ENCODE data around the gene PGR. TPM values are rescaled to one million over a fixed set of nuclear protein-coding genes. Genes with fewer than 3 reads are reported as not detected.

The PGR gene
- total RNA-seq, 2 donors from 2014 or later, result not detected

- Histone ChIP-seq H3K9me3 (ENCODE audit: control insufficient read depth, low read length) (no peaks in the 10 kb centered on the region), H3K9ac (ENCODE audit: extremely low read depth, low read length, poor library complexity, severe bottlenecking) (no peak overlapping the region), H3K4me1 (ENCODE audit: control insufficient read depth, insufficient read depth, low read length) (no peaks in the 10 kb centered on the region), H3K27me3 (ENCODE audit: control insufficient read depth, insufficient read depth, low read length, poor library complexity, severe bottlenecking) (peaks cover 41% of the 10 kb centered on the region), H3K4me3 (ENCODE audit: low read length) (no peak overlapping the region), H3K27ac (ENCODE audit: low read depth, low read length) (no peak overlapping the region), H3K36me3 (ENCODE audit: control insufficient read depth, insufficient read depth, low read length) (no peaks in the 10 kb centered on the region)
- Mint-ChIP-seq H3K36me3 (ENCODE audit: low read depth) (no peaks in the 10 kb centered on the region), H3K27ac (no peak overlapping the region), H3K4me3 (no peak overlapping the region), H3K27me3 (ENCODE audit: insufficient read depth) (peaks cover 49% of the 10 kb centered on the region), H3K9me3 (no peaks in the 10 kb centered on the region), H3K4me1 (peaks cover 3% of the 10 kb centered on the region)
- WGBS, 2 experiments (ENCODE audit: insufficient coverage in 1 of 2, insufficient read length in 1 of 2), result no CpG with 5 or more reads among the region's 1 CpG
- DNase-seq, result no peak
- TF ChIP-seq CTCF (conservative IDR thresholded peaks at IDR 0.05), result no peak
These were observed 3.6 kb upstream of the PGR start for GRCh38 chr11:101133190-101133589.

- peak overlapping the region; percentile 60 for H3K4me3 Mint-ChIP-seq
- no peak overlapping the region for H3K9ac ChIP-seq (ENCODE audit: extremely low read depth, low read length, poor library complexity, severe bottlenecking)
These were observed 926 bp downstream of the PGR start for GRCh38 chr11:101128571-101129202.

GRCh38 chr11:101127699-101128570 is 1.7 kb downstream of the PGR start:
- Histone ChIP-seq H3K27ac (ENCODE audit: low read depth, low read length) (no peak overlapping the region), H3K27me3 (ENCODE audit: control insufficient read depth, insufficient read depth, low read length, poor library complexity, severe bottlenecking) (peaks cover 94% of the 10 kb centered on the region), H3K4me3 (ENCODE audit: low read length) (peak overlapping the region; percentile 74), H3K9ac (ENCODE audit: extremely low read depth, low read length, poor library complexity, severe bottlenecking) (no peak overlapping the region), H3K4me1 (ENCODE audit: control insufficient read depth, insufficient read depth, low read length) (no peaks in the 10 kb centered on the region), H3K9me3 (ENCODE audit: control insufficient read depth, low read length) (no peaks in the 10 kb centered on the region), H3K36me3 (ENCODE audit: control insufficient read depth, insufficient read depth, low read length) (no peaks in the 10 kb centered on the region)
- no peaks in the 10 kb centered on the region for H3K9me3 Mint-ChIP-seq
- 1% methylated on average over 31 to 93 of the region's 93 CpGs for WGBS, 2 experiments (ENCODE audit: insufficient coverage in 1 of 2, insufficient read length in 1 of 2)
- peaks cover 7% of the 10 kb centered on the region for H3K4me1 Mint-ChIP-seq
- DNase-seq, result peak; percentile 85
- H3K27me3 Mint-ChIP-seq (ENCODE audit: insufficient read depth), result peaks cover 86% of the 10 kb centered on the region
- no peaks in the 10 kb centered on the region for H3K36me3 Mint-ChIP-seq (ENCODE audit: low read depth)
- H3K4me3 Mint-ChIP-seq, result peak overlapping the region; percentile 60
- H3K27ac Mint-ChIP-seq, result no peak overlapping the region
- no peak for TF ChIP-seq CTCF (conservative IDR thresholded peaks at IDR 0.05)

More at GRCh38 chr11:101128571-101129202, 926 bp downstream of the PGR start:
- Histone ChIP-seq H3K36me3 (ENCODE audit: control insufficient read depth, insufficient read depth, low read length) (no peaks in the 10 kb centered on the region), H3K4me1 (ENCODE audit: control insufficient read depth, insufficient read depth, low read length) (no peaks in the 10 kb centered on the region), H3K27ac (ENCODE audit: low read depth, low read length) (no peak overlapping the region), H3K27me3 (ENCODE audit: control insufficient read depth, insufficient read depth, low read length, poor library complexity, severe bottlenecking) (peaks cover 86% of the 10 kb centered on the region), H3K4me3 (ENCODE audit: low read length) (peak overlapping the region; percentile 74), H3K9me3 (ENCODE audit: control insufficient read depth, low read length) (no peaks in the 10 kb centered on the region)
- no peak overlapping the region for H3K27ac Mint-ChIP-seq
- no peaks in the 10 kb centered on the region for H3K36me3 Mint-ChIP-seq (ENCODE audit: low read depth)
- no peak for TF ChIP-seq CTCF (conservative IDR thresholded peaks at IDR 0.05)
- H3K4me1 Mint-ChIP-seq, result peaks cover 7% of the 10 kb centered on the region
- H3K9me3 Mint-ChIP-seq, result no peaks in the 10 kb centered on the region
- DNase-seq, result no peak
- 0 to 4% methylated on average over 3 to 36 of the region's 38 CpGs for WGBS, 2 experiments (ENCODE audit: insufficient coverage in 1 of 2, insufficient read length in 1 of 2)
- H3K27me3 Mint-ChIP-seq (ENCODE audit: insufficient read depth), result peaks cover 85% of the 10 kb centered on the region
